ENCODE data around the gene PPIF. TPM values are rescaled to one million over a fixed set of nuclear protein-coding genes. Genes with fewer than 3 reads are reported as not detected.

PPIF gene
- total RNA-seq, 4 donors from 2014 or later, result 35.7 to 57.8 (median 45.0) TPM

DNA sequence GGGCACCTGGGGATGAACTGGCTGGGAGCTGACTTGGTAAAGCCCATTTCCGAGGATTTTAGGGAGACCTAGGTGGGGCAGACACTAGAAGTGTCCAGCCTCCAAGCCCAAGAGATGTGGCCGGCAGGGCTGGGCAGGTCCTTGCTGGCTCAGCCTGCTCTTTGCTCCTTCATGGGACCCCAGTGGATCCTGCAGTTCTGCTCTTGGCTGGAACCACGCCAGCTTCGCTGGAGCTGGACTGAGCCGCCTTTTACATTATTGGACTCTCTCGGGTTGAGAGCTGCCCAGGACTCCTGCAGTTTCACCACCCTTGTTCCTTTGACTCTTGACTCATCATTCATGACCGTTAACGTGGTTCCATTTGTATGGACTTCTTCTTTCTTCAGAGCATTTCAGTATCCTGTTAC lies 5.7 kb downstream of the PPIF start:
- TF ChIP-seq, protein P1, sequence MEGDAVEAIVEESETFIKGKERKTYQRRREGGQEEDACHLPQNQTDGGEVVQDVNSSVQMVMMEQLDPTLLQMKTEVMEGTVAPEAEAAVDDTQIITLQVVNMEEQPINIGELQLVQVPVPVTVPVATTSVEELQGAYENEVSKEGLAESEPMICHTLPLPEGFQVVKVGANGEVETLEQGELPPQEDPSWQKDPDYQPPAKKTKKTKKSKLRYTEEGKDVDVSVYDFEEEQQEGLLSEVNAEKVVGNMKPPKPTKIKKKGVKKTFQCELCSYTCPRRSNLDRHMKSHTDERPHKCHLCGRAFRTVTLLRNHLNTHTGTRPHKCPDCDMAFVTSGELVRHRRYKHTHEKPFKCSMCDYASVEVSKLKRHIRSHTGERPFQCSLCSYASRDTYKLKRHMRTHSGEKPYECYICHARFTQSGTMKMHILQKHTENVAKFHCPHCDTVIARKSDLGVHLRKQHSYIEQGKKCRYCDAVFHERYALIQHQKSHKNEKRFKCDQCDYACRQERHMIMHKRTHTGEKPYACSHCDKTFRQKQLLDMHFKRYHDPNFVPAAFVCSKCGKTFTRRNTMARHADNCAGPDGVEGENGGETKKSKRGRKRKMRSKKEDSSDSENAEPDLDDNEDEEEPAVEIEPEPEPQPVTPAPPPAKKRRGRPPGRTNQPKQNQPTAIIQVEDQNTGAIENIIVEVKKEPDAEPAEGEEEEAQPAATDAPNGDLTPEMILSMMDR (IDR thresholded peaks at IDR 0.05), result no peak
- no peak for TF ChIP-seq POLR2A (IDR thresholded peaks at IDR 0.05)
- Histone ChIP-seq H3K36me3 (peaks cover 0 to 60% (median 0%) of the 10 kb centered on the region in 3 donors), H3K4me3 (no peak overlapping the region), H3K4me1 (peaks cover 2 to 11% (median 7%) of the 10 kb centered on the region in 4 donors), H3K27ac (no peak overlapping the region), H3K9me3 (no peaks in the 10 kb centered on the region), H3K27me3 (no peaks in the 10 kb centered on the region)
- peak in 1 of 3 donors; percentile 47 for DNase-seq

DNA sequence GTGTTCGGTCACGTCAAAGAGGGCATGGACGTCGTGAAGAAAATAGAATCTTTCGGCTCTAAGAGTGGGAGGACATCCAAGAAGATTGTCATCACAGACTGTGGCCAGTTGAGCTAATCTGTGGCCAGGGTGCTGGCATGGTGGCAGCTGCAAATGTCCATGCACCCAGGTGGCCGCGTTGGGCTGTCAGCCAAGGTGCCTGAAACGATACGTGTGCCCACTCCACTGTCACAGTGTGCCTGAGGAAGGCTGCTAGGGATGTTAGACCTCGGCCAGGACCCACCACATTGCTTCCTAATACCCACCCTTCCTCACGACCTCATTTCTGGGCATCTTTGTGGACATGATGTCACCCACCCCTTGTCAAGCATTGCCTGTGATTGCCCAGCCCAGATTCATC lies 6.5 kb downstream of the PPIF start:
- peaks cover 0 to 60% (median 0%) of the 10 kb centered on the region in 3 donors for H3K36me3 ChIP-seq
- H3K27me3 ChIP-seq, result no peaks in the 10 kb centered on the region
- peak in 1 of 3 donors; percentile 37 for DNase-seq
- H3K4me1 ChIP-seq, result peaks cover 0 to 7% (median 4%) of the 10 kb centered on the region in 4 donors
- no peaks in the 10 kb centered on the region for H3K9me3 ChIP-seq
- TF ChIP-seq POLR2A (IDR thresholded peaks at IDR 0.05), result no peak
- TF ChIP-seq, protein P1 (IDR thresholded peaks at IDR 0.05), result no peak
- H3K27ac ChIP-seq, result no peak overlapping the region
- no peak overlapping the region for H3K4me3 ChIP-seq

DNA sequence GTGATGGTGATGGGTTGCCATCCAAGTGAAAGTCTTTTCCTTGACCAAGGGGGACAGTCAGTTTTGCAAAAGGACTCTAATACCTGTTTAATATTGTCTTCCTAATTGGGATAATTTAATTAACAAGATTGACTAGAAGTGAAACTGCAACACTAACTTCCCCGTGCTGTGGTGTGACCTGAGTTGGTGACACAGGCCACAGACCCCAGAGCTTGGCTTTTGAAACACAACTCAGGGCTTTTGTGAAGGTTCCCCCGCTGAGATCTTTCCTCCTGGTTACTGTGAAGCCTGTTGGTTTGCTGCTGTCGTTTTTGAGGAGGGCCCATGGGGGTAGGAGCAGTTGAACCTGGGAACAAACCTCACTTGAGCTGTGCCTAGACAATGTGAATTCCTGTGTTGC lies 6.9 kb downstream of the PPIF start:
- Histone ChIP-seq H3K9me3 (no peaks in the 10 kb centered on the region), H3K27me3 (no peaks in the 10 kb centered on the region), H3K4me1 (peaks cover 0 to 3% (median under 1%) of the 10 kb centered on the region in 4 donors), H3K4me3 (no peak overlapping the region), H3K36me3 (peaks cover 0 to 60% (median 0%) of the 10 kb centered on the region in 3 donors), H3K27ac (no peak overlapping the region)
- DNase-seq, result peak in 1 of 3 donors; percentile 44
- TF ChIP-seq POLR2A (IDR thresholded peaks at IDR 0.05), result no peak
- TF ChIP-seq, protein P1 (IDR thresholded peaks at IDR 0.05), result no peak

DNA sequence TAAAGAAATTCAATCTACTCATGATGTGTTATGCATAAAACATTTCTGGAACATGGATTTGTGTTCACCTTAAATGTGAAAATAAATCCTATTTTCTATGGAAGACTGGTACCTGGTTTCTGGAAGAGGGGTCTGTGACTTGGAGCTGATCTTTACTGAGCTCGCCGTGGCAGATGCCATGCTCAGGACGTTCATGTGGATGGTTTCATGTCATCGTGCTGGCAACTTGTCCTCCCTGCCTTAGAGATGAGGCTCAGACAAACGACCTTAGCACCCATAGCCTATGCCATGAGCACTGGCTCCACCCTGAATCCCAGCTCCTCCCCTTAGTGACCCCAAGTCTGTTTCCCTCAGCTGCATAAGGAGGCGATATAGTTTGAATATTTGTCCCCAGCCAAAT lies 7.3 kb downstream of the PPIF start:
- Histone ChIP-seq H3K27me3 (no peaks in the 10 kb centered on the region), H3K9me3 (no peaks in the 10 kb centered on the region), H3K4me3 (no peak overlapping the region), H3K27ac (no peak overlapping the region), H3K4me1 (no peaks in the 10 kb centered on the region), H3K36me3 (peaks cover 0 to 59% (median 0%) of the 10 kb centered on the region in 3 donors)
- no peak for DNase-seq
- TF ChIP-seq, protein P1 (IDR thresholded peaks at IDR 0.05), result no peak
- TF ChIP-seq POLR2A (IDR thresholded peaks at IDR 0.05), result no peak

DNA sequence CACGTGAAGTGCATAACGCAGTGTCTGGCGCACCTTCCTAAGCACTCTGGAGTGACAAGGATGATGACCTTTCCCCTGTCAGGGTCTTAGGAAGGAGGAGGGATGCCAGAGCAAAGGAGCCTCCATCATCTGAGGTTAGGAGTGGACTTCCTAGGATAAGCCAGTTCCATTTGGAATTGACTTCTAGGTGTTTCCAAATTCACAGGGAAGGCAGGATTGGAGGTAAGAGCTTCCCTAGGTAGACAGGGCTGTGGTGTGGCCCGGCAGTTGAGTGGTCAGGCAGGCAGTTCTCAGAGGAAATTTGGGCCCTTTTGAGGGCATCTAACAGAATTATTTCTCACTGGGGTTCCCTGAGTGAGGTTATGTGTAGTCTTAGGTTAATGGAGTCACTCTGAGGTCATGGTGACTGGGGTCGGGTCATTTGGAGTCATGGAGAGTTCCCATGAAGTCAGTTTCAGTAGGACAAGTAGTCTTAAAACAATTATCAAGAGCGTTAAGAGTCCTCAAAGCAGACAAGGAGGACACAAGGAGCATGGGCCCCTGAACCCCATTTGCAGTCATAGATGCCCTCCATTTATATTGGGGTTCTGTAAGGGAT lies 8.2 kb downstream of the PPIF start:
- no peaks in the 10 kb centered on the region for H3K4me1 ChIP-seq
- H3K4me3 ChIP-seq, result no peak overlapping the region

More for the DNA sequence above, 8.2 kb downstream of the PPIF start:
- peaks cover 0 to 50% (median 0%) of the 10 kb centered on the region in 3 donors for H3K36me3 ChIP-seq
- H3K27me3 ChIP-seq, result no peaks in the 10 kb centered on the region
- no peak for DNase-seq
- H3K27ac ChIP-seq, result no peak overlapping the region
- no peaks in the 10 kb centered on the region for H3K9me3 ChIP-seq
- no peak for TF ChIP-seq POLR2A (IDR thresholded peaks at IDR 0.05)
- TF ChIP-seq, protein P1 (IDR thresholded peaks at IDR 0.05), result no peak
